HG03196 (cell line): ENCODE data around the gene MAP6D1.

Experiments used
- ATAC-seq: cut with Tn5 transposase; IDR thresholded peaks from one replicate; pipeline ENCODE4 v1.9.1; 2021; ENCODE audit not compliant: unreplicated experiment

Gene MAP6D1

GRCh38 chr3:183824761-183825455 is 469 bp downstream of the MAP6D1 start:
- ATAC-seq, result no peak

GRCh38 chr3:183823963-183824362 is 1.4 kb downstream of the MAP6D1 start:
- no peak for ATAC-seq

- ATAC-seq, result no peak
These were observed 2.7 kb downstream of the MAP6D1 start for GRCh38 chr3:183822631-183823030.

- no peak for ATAC-seq
These were observed 5.5 kb downstream of the MAP6D1 start for GRCh38 chr3:183819831-183820230.

GRCh38 chr3:183818706-183819624 is 6.4 kb downstream of the MAP6D1 start:
- ATAC-seq, result no peak

GRCh38 chr3:183818041-183818620 is 7.2 kb downstream of the MAP6D1 start:
- ATAC-seq, result no peak

- no peak for ATAC-seq
These were observed 7.7 kb downstream of the MAP6D1 start for GRCh38 chr3:183817639-183818038.

GRCh38 chr3:183816681-183817510 is 8.5 kb downstream of the MAP6D1 start:
- no peak for ATAC-seq

- no peak for ATAC-seq
These were observed 9.4 kb downstream of the MAP6D1 start for GRCh38 chr3:183815951-183816475.

- ATAC-seq, result no peak
These were observed 9.8 kb downstream of the MAP6D1 start for GRCh38 chr3:183815563-183815940.

- ATAC-seq, result no peak
These were observed 11.1 kb downstream of the MAP6D1 start for GRCh38 chr3:183814240-183814639.

- no peak for ATAC-seq
These were observed 12.5 kb downstream of the MAP6D1 start for GRCh38 chr3:183812761-183813445.

GRCh38 chr3:183811638-183812037 is 13.7 kb downstream of the MAP6D1 start:
- no peak for ATAC-seq

- ATAC-seq, result no peak
These were observed 14.5 kb downstream of the MAP6D1 start for GRCh38 chr3:183810643-183811594.

GRCh38 chr3:183809270-183809669 is 16.1 kb downstream of the MAP6D1 start:
- no peak for ATAC-seq

- no peak for ATAC-seq
These were observed 17.0 kb downstream of the MAP6D1 start for GRCh38 chr3:183808355-183808754.

- no peak for ATAC-seq
These were observed 17.5 kb downstream of the MAP6D1 start for GRCh38 chr3:183807881-183808280.

GRCh38 chr3:183807209-183807728 is 18.1 kb downstream of the MAP6D1 start:
- no peak for ATAC-seq

GRCh38 chr3:183802989-183803388 is 22.4 kb downstream of the MAP6D1 start:
- ATAC-seq, result no peak
